CD4-positive, alpha-beta T cell treated with Interleukin-21 for 1 hour (primary cell): ENCODE measurements around the gene CPNE4.

ENCODE experiments used
- DNase-seq: peaks from one replicate; pipeline ENCODE4 v3.0.0-alpha.2; 2020

The CPNE4 gene

DNA sequence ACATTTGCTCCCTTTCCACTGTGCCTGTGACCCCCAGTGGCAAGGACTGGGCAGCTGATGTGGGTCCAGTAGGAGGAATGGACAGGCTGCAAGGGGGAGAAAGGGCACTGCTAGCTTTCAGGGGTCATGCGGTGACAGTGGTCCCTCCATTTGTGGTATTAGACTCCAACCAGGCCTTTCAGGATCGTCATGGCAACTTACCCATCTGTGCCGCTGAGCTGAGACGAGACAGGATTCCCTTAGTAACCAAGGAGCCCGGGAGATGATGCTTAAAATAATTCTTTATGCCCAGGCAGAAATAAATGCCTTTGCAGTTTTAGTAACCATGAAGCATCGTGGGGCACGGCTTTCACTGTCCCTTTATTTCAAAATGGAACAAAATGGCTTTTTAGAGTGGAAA lies 516.1 kb downstream of the CPNE4 start:
- DNase-seq: no peak

DNA sequence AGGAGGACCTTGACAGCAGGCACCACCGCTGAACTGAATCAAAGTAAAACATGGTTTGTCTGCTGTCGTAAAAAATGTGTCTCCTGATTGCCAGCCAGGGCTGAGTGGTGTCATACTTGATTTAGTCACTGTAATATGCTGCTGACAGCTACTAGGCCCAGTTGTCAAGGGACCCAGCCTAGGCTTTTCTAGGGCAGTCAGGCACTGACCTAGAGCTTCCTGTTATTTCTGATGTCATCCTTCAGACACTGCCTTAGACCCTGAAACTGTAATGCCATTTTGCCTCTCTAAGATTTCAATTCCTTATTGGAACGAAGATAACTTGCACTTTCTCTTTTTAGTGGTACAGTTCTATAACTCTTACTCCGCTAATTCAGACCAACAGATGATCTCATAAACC lies 529.4 kb downstream of the CPNE4 start:
- no peak for DNase-seq

DNA sequence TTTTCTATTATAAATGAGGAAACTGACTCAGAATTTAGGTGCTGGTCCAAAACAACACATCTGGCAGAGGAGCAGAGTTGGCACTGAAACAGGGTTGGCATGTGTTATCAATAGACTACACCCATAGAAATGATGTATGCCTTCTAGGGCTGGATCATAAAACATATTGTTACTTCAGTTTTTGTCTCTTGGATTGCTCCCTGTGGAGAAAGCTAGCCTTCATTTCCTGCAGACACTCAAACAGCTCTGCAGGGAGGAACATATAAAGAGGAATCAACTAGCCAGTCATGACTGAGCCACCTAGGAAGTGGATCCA lies 531.5 kb downstream of the CPNE4 start:
- no peak for DNase-seq

DNA sequence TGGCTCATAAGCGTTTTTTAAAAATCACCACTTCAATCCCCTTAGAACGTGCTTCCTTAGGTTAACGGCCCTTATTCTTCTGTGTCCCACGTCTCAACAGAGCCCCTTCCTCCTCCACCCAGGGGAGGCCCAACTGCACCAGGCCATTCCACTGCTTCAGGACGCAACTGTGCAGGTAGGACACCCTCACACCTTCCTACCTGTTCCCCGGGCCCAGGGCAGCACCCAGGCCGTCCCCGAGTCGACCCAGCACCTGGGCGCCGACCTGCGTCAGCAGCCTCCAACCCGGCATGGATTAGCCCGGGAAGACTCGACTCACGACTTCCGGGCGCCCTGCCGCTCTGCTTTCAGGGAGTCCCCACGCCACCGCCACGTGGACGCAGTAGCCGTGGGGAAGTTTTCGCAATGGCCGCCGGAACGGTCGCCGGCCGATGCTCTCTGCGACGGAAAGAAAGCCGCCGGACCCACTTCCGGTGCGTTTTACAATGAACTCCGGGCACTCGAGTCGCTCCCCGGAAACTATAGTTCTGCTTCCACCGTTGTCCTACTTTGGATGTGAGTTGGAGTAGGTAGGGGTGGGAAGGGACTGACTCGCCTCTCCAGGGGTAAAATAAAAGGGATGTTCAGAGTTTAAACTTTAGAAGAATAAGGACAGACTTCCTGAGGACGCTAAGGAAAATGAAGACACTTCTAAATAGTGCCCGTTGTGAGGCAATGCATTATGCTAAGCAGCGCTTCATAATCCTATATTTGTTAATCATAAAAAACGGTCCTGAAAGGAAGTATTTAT lies 532.1 kb downstream of the CPNE4 start, which contains the start of gene MRPL3:
Gene MRPL3 (minus strand): TSS at position 442 of the 790 bp plus-strand sequence. CDS start 150 bp downstream, at position 292.
- DNase-seq: peak; percentile 87

DNA sequence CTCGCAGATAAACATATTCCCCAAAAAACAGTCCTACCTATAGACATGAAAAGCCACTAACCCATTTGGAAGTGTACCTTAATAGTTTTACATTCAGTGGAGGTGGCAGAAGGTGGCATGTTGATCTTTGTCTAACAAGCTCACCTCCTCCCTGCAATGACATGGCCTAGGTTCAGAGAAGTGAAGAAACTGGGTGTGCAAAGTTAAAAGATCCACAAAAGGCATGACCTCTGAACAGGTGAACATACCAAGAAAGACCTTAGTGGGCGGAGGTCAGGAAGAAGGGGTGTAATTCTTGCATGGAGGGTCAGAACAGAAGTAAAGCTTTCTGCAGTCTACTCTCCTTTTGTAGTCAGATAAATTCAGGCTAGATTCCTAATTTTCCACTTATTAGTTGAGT lies 532.9 kb downstream of the CPNE4 start:
- DNase-seq: no peak

DNA sequence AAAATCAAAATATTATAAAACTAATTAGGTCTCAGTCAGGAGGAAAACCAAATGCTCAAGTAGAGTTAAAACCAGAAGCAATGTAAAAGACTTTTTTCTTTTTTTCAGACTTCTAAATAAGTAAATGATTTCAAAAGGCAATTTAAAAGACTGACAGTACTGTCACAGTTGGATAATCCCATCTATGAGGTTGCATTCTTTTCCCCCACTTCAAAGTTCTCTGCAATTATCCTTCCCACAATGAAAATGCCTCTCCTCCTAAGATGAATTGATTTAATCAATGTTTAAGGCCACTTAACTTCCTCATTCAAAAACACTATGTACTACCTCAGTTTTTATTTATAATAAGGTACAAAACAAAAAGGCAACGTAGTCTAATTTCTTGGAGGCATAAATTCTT lies 540.1 kb downstream of the CPNE4 start:
- DNase-seq: no peak

DNA sequence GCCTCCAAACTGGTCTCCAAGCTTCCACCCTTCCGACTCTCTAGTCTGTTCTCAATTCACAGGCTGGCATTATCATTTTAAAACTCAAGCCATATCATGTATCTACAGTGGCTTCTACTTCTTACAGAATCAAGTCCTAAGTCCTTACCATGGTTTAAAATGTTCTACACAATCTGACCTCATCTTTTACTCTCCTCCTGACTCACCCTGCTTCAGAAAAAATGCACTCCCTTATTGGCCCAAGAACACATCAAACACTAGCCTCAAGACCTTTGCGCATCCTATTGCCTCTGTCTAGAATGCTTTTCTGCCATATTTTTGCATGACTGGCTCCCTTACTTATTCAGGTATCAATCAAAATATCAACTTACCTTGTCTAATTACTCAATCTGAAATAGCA lies 543.0 kb downstream of the CPNE4 start:
- no peak for DNase-seq

DNA sequence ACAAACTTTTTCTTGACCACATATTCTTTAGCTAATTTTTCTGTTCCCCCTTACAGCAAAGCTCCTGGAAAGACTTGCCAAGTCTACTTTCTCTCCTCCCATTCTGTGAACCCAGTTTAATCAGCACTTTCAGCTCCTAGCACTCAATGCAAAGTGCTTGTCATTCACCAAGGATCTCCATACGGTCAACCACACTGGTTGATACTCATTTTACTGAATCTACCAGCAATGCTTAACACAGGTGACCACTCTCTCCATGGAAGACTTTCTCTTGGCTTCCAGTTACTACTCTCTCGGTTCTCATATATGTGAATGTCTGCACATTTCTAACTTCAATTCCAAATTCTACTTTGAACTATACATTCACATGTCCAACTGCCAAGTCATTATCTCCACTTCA lies 543.7 kb downstream of the CPNE4 start:
- no peak for DNase-seq

DNA sequence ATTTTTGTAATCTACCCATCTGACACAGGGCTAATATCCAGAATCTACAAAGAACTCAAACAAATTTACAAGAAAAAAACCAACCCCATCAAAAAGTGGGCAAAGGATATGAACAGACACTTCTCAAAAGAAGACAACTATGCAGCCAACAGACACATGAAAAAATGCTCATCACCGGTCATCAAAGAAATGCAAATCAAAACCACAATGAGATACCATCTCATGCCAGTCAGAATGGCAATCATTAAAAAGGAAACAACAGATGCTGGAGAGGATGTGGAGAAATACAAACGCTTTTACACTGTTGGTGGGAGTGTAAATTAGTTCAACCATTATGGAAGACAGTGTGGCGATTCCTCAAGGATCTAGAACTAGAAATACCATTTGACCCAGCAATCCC lies 548.3 kb downstream of the CPNE4 start:
- DNase-seq: peak; percentile 45

DNA sequence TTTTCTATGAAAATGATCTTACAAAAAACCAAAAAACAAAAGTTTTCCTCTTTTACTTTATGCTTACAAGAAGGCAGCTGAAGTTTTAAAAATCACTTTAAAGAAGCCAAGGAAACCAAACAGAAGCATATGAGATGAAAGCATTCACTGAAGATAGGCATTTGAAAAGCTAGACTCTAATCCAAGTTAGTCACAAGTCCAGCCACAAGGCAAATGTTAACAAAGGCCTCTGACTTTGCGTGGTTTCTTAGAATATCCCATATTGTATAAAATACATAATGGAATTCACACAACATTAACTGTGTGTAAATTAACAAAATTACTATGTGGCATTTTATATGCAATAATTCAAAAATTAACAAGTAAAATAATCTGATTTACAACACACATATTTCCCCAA lies 549.7 kb downstream of the CPNE4 start:
- no peak for DNase-seq

DNA sequence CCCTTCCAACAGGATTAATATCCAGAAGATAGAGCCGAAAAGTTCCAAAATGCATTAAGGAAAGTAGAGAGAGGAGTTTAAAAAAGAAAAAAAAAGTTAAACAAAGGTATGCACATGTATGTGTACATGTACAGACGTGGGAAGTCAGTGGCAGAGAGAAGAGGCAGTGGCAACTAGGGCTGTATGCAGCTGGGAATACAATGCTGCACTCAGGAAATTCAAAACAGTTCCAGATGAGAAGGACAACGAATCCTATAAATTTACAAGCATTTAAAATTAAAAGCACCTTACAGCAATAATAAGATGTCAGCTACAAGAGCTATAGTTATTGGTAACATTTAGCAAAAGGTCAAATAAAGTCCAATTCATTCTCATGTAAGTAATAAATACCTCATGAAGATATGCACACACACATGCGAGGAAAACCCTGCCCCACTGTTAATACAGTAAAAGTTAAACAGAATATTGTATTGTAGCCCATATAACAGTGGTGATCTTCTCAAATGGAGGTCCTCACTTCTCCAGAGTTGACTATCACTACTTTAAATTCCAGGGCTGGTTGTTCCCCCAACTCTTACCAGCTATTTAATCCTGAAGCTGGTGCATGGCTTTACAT lies 550.2 kb downstream of the CPNE4 start:
- no peak for DNase-seq
